HepG2 (cell line): Measurements from ENCODE around the gene SCAF4. TPM values are rescaled to one million over a fixed set of nuclear protein-coding genes. Genes with fewer than 3 reads are reported as not detected.

ENCODE experiments used
- ATAC-seq: fragments of 200-7000 bp; cut with Tn5 transposase; 3 replicates; pipeline ENCODE4 v1.9.1; 2020; ENCODE audit warnings: mild to moderate bottlenecking, moderate library complexity
- BruUV-seq: library from RNA; stranded (reverse); fragments of 400-500 nt; replicated peaks from 2 replicates; lab custom pipeline; 2021; lab: Mats Ljungman, UMichigan
- CTCF ChIA-PET: fragments of 300-600 bp; formaldehyde crosslinking; extraction: SDS; loops from one replicate; lab custom pipeline; 2021; ENCODE audit warnings: low total read pairs, inconsistent platforms, low intra/inter-chr PET ratio; lab: Yijun Ruan, JAX
- POLR2A ChIA-PET: fragments of 350-600 bp; sonication (Branson Sonifier 250); formaldehyde crosslinking; loops from one replicate; lab custom pipeline; 2020; ENCODE audit warnings: antibody characterized with exemption, inconsistent platforms; lab: Yijun Ruan, JAX
- DNase-seq: peaks from one replicate; pipeline ENCODE4 v3.0.0-alpha.2; 2015; ENCODE audit warnings: low spot score
- FAIRE-seq: peaks from 3 replicates; lab custom pipeline; 2011; peaks lifted over from hg19 to GRCh38; lab: Jason Lieb, UNC
- H2AFZ ChIP-seq: one replicate; pipeline ENCODE4 v1.6.1; 2011; ENCODE audit warnings: low read length, inconsistent platforms
- H3K27ac ChIP-seq: fragments of 300-600 bp; 3 replicates; pipeline ENCODE4 v1.8.0; 2011; ENCODE audit warnings: mixed run types, mild to moderate bottlenecking, mixed read lengths, low read length, inconsistent platforms; ENCODE audit not compliant: insufficient read depth; ENCODE audit errors: extremely low read length
- H3K27me3 ChIP-seq, 2 experiments: fragments of 200-600 bp in 1 of 2; 2 replicates in 1 of 2; 3 replicates in 1 of 2; pipeline versions ENCODE4 v1.6.0 to v1.8.0; 2011; ENCODE audit warnings: low read length in 2 of 2, mild to moderate bottlenecking in 2 of 2, moderate library complexity in 2 of 2, inconsistent platforms in 1 of 2; ENCODE audit not compliant: insufficient read depth in 2 of 2, control insufficient read depth in 1 of 2
- H3K36me3 ChIP-seq, 2 experiments: fragments of 200-600 bp in 1 of 2; replicated peaks in 1 of 2; 2 replicates in 1 of 2; 3 replicates in 1 of 2; pipeline versions ENCODE4 v1.5.1 to v1.8.0; 2011; ENCODE audit warnings: low read length in 2 of 2, inconsistent platforms in 1 of 2; ENCODE audit not compliant: insufficient read depth in 2 of 2, control insufficient read depth in 1 of 2
- H3K4me1 ChIP-seq: 2 replicates; pipeline ENCODE4 v1.5.1; 2012; ENCODE audit warnings: low read length, inconsistent platforms; ENCODE audit not compliant: insufficient read depth
- H3K4me2 ChIP-seq: 2 replicates; pipeline ENCODE4 v1.6.0; 2011; ENCODE audit warnings: low read depth, low read length, inconsistent platforms
- H3K4me3 ChIP-seq, 3 experiments: fragments of 200-600 bp in 1 of 3; sonication (generic), shearing (Covaris generic) in 1 of 3; replicated peaks in 1 of 3; 2 replicates each; pipeline ENCODE4 v1.5.1; 2011 to 2016; ENCODE audit warnings: low read length in 3 of 3, inconsistent platforms in 2 of 3, low read depth in 2 of 3, mild to moderate bottlenecking in 2 of 3, control low read depth in 1 of 3, mixed read lengths in 1 of 3; ENCODE audit not compliant: insufficient read depth in 1 of 3
- H3K79me2 ChIP-seq: one replicate; pipeline ENCODE4 v1.6.1; 2011; ENCODE audit warnings: low read length, inconsistent platforms; ENCODE audit not compliant: insufficient read depth
- H3K9ac ChIP-seq: 2 replicates; pipeline ENCODE4 v1.6.0; 2011; ENCODE audit warnings: mild to moderate bottlenecking, low read depth, low read length, inconsistent platforms; ENCODE audit not compliant: insufficient read depth
- H3K9me3 ChIP-seq: 2 replicates; pipeline ENCODE4 v1.5.1; 2012; ENCODE audit warnings: mild to moderate bottlenecking, low read length
- H4K20me1 ChIP-seq: 2 replicates; pipeline ENCODE4 v1.6.0; 2011; ENCODE audit warnings: inconsistent platforms, mild to moderate bottlenecking, low read length, moderate library complexity; ENCODE audit not compliant: insufficient read depth
- AGO2 ChIP-seq: fragments of 200-400 bp; formaldehyde crosslinking; optimal IDR thresholded peaks from 2 replicates; pipeline ENCODE3; 2017; ENCODE audit warnings: mild to moderate bottlenecking, low read depth, low read length, moderate library complexity
- CBX1 ChIP-seq: IDR thresholded peaks from one replicate; pipeline ENCODE4 v1.6.1; 2016; ENCODE audit warnings: antibody characterized with exemption, low read depth
- DRAP1 ChIP-seq: IDR thresholded peaks from 2 replicates; pipeline ENCODE4 v1.6.1; 2016; ENCODE audit warnings: missing genetic modification reagents, missing compliant biosample characterization
- RBM22 ChIP-seq: fragments of 200-400 bp; formaldehyde crosslinking; optimal IDR thresholded peaks from 2 replicates; pipeline ENCODE3; 2017; ENCODE audit warnings: mild to moderate bottlenecking, low read length, moderate library complexity
- SPEN ChIP-seq: sonication (generic); formaldehyde crosslinking; IDR thresholded peaks from 2 replicates; pipeline ENCODE4 v1.5.1; 2020; ENCODE audit warnings: low read depth, mild to moderate bottlenecking, missing genetic modification reagents
- ZNF251 ChIP-seq: sonication (generic); formaldehyde crosslinking; IDR thresholded peaks from 2 replicates; pipeline ENCODE4 v1.9.0; 2021; ENCODE audit warnings: mild to moderate bottlenecking, missing genetic modification reagents
- ZNF512B ChIP-seq: sonication (generic); formaldehyde crosslinking; IDR thresholded peaks from 2 replicates; pipeline ENCODE4 v1.5.1; 2020; ENCODE audit warnings: missing genetic modification reagents, mild to moderate bottlenecking, borderline replicate concordance
- ZNF546 ChIP-seq: sonication (generic); formaldehyde crosslinking; conservative IDR thresholded peaks from 2 replicates; pipeline ENCODE4 v1.8.1; 2023; ENCODE audit warnings: mild to moderate bottlenecking, missing genetic modification reagents
- ZNF777 ChIP-seq: sonication (generic); formaldehyde crosslinking; IDR thresholded peaks from 2 replicates; pipeline ENCODE4 v1.4.0; 2020; ENCODE audit warnings: missing genetic modification reagents
- WGBS: methylation state at CpG from one replicate; pipeline ENCODE4 v1.1.6; 2017; ENCODE audit warnings: low lambda C conversion rate; 5-methylcytosine and 5-hydroxymethylcytosine counted together
- in situ Hi-C: cut with HindIII; loops from 2 replicates; pipeline ENCODE4 v1.10.0; 2017; ENCODE audit warnings: low pct_unique_long_range_greater_than_20kb; ENCODE audit not compliant: extremely low pct_ligation_motif_present
- intact Hi-C: fragments of 100-400 bp; cut with micrococcal nuclease; formaldehyde crosslinking; loops from one replicate; pipeline ENCODE4 v1.10.0; 2022; ENCODE audit not compliant: unreplicated experiment
- polyA plus RNA-seq, 8 experiments: library from polyadenylated mRNA; depleted of rRNA in 3 of 8; stranded (reverse) in 7 of 8; unstranded in 1 of 8; fragments of >200 nt; fragmentation: Illumina TruSeq in 4 of 8; extraction: Trizol in 4 of 8; gene quantifications; 2 replicates each; pipeline versions ENCODE4 v1.2.1 to v1.2.3, GENCODE V29; 2011 to 2016; ENCODE audit warnings: low read depth in 4 of 8, missing spikeins in 1 of 8, mixed read lengths in 1 of 8; ENCODE audit not compliant: insufficient read depth in 1 of 8
- total RNA-seq, 5 experiments: library from RNA; depleted of rRNA; stranded (reverse); fragments of >200 nt; fragmentation: Illumina TruSeq; extraction: Trizol; gene quantifications; 2 replicates each; pipeline ENCODE4 v1.2.3, GENCODE V29; 2016; ENCODE audit warnings: low read depth in 1 of 5

SCAF4 gene
- total and polyA plus RNA-seq, 2 of the 13 experiments (the other 11 are each of a cell fraction or from before 2014, with no cell fraction given) = 9.1 to 11.5 TPM

- no peak overlapping the region for H2AFZ ChIP-seq
- H3K36me3 ChIP-seq = peaks cover 17 to 90% of the 10 kb centered on the region in 2 experiments
- no peak for TF ChIP-seq SPEN (CRISPR knock-in tag)
- peak; percentile 39 for TF ChIP-seq RBM22
- no peaks in the 10 kb centered on the region for H3K9me3 ChIP-seq
- H3K4me2 ChIP-seq = no peak overlapping the region
- peaks cover 13% of the 10 kb centered on the region for H3K79me2 ChIP-seq
- H4K20me1 ChIP-seq = peaks cover 5% of the 10 kb centered on the region; the same call in 1 of the 2 replicates
- intact Hi-C loops = no loop called here
- ChIA-PET POLR2A (no interaction called here), CTCF (no interaction called here)
- no peak overlapping the region for H3K9ac ChIP-seq
- BruUV-seq = no TSS peak
- no peak for DNase-seq
- no peaks in the 10 kb centered on the region for H3K4me1 ChIP-seq
- no peak for FAIRE-seq
- H3K4me3 ChIP-seq = no peak overlapping the region
- in situ Hi-C loops = no loop called here
- no peaks in the 10 kb centered on the region for H3K27me3 ChIP-seq
- H3K27ac ChIP-seq = no peak overlapping the region
- no peak for ATAC-seq
Measured at GRCh38 chr21:31698461-31698860, 33.5 kb downstream of the SCAF4 start.

- FAIRE-seq (no peak), DNase-seq (no peak), ATAC-seq (no peak)
- H3K9ac ChIP-seq = no peak overlapping the region
- ChIA-PET CTCF (no interaction called here), POLR2A (no interaction called here)
- H2AFZ ChIP-seq = no peak overlapping the region
- no peaks in the 10 kb centered on the region; the same call in 1 of the 2 replicates for H4K20me1 ChIP-seq
- H3K4me1 ChIP-seq = no peaks in the 10 kb centered on the region
- H3K4me3 ChIP-seq = no peak overlapping the region
- intact Hi-C loops = no loop called here
- no peak overlapping the region for H3K27ac ChIP-seq
- H3K4me2 ChIP-seq = no peak overlapping the region
- in situ Hi-C loops = no loop called here
- no peaks in the 10 kb centered on the region for H3K27me3 ChIP-seq
- WGBS = 98% methylated on average over 6 of the region's 6 CpGs
- no peaks in the 10 kb centered on the region for H3K9me3 ChIP-seq
- no TSS peak for BruUV-seq
- peaks cover 16 to 89% of the 10 kb centered on the region in 2 experiments for H3K36me3 ChIP-seq
- no peaks in the 10 kb centered on the region for H3K79me2 ChIP-seq
- TF ChIP-seq ZNF251 (CRISPR knock-in tag) (no peak), ZNF546 (no peak), DRAP1 (CRISPR knock-in tag) (no peak), AGO2 (peak; percentile 26), CBX1 (no peak), ZNF512B (CRISPR knock-in tag) (no peak), ZNF777 (no peak)
Measured at GRCh38 chr21:31696424-31696823, 35.5 kb downstream of the SCAF4 start.
